ENCODE data around the gene CDH12.

The CDH12 gene

GRCh38 chr5:22572941-22573340, 280.2 kb downstream of the CDH12 start:
- Histone ChIP-seq H3K27me3 (ENCODE audit: insufficient read depth, low read depth) (no peaks in the 10 kb centered on the region), H3K4me3 (IDR thresholded peaks at IDR 0.05; ENCODE audit: insufficient read depth, low read depth, low read length) (no peak overlapping the region), H3K4me2 (no peak overlapping the region), H2AFZ (ENCODE audit: low read depth) (no peak overlapping the region), H3K4me1 (ENCODE audit: low read depth, poor library complexity, severe bottlenecking) (no peaks in the 10 kb centered on the region), H4K20me1 (ENCODE audit: insufficient read depth) (no peaks in the 10 kb centered on the region), H3K27ac (no peak overlapping the region), H3K36me3 (ENCODE audit: insufficient read depth) (no peaks in the 10 kb centered on the region), H3K79me2 (ENCODE audit: insufficient read depth, low read depth) (no peaks in the 10 kb centered on the region), H3K9ac (no peak overlapping the region)
- TF ChIP-seq, protein P1, sequence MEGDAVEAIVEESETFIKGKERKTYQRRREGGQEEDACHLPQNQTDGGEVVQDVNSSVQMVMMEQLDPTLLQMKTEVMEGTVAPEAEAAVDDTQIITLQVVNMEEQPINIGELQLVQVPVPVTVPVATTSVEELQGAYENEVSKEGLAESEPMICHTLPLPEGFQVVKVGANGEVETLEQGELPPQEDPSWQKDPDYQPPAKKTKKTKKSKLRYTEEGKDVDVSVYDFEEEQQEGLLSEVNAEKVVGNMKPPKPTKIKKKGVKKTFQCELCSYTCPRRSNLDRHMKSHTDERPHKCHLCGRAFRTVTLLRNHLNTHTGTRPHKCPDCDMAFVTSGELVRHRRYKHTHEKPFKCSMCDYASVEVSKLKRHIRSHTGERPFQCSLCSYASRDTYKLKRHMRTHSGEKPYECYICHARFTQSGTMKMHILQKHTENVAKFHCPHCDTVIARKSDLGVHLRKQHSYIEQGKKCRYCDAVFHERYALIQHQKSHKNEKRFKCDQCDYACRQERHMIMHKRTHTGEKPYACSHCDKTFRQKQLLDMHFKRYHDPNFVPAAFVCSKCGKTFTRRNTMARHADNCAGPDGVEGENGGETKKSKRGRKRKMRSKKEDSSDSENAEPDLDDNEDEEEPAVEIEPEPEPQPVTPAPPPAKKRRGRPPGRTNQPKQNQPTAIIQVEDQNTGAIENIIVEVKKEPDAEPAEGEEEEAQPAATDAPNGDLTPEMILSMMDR (conservative IDR thresholded peaks at IDR 0.05; ENCODE audit: low read depth, low read length): no peak

GRCh38 chr5:22567983-22568382, 285.2 kb downstream of the CDH12 start:
- Histone ChIP-seq H3K4me1 (ENCODE audit: low read depth, poor library complexity, severe bottlenecking) (no peaks in the 10 kb centered on the region), H3K4me2 (no peak overlapping the region), H4K20me1 (ENCODE audit: insufficient read depth) (no peaks in the 10 kb centered on the region), H3K4me3 (IDR thresholded peaks at IDR 0.05; ENCODE audit: insufficient read depth, low read depth, low read length) (no peak overlapping the region), H3K36me3 (ENCODE audit: insufficient read depth) (no peaks in the 10 kb centered on the region), H3K9ac (no peak overlapping the region), H2AFZ (ENCODE audit: low read depth) (no peak overlapping the region), H3K27me3 (ENCODE audit: insufficient read depth, low read depth) (no peaks in the 10 kb centered on the region), H3K79me2 (ENCODE audit: insufficient read depth, low read depth) (no peaks in the 10 kb centered on the region), H3K27ac (no peak overlapping the region)
- TF ChIP-seq, protein P1 (conservative IDR thresholded peaks at IDR 0.05; ENCODE audit: low read depth, low read length): no peak

GRCh38 chr5:22560147-22560546, 293.0 kb downstream of the CDH12 start:
- Histone ChIP-seq H3K4me1 (ENCODE audit: low read depth, poor library complexity, severe bottlenecking) (no peaks in the 10 kb centered on the region), H4K20me1 (ENCODE audit: insufficient read depth) (no peaks in the 10 kb centered on the region), H3K9ac (no peak overlapping the region), H3K79me2 (ENCODE audit: insufficient read depth, low read depth) (no peaks in the 10 kb centered on the region), H3K4me2 (no peak overlapping the region), H2AFZ (ENCODE audit: low read depth) (no peak overlapping the region), H3K27ac (no peak overlapping the region), H3K4me3 (IDR thresholded peaks at IDR 0.05; ENCODE audit: insufficient read depth, low read depth, low read length) (no peak overlapping the region), H3K36me3 (ENCODE audit: insufficient read depth) (no peaks in the 10 kb centered on the region), H3K27me3 (ENCODE audit: insufficient read depth, low read depth) (no peaks in the 10 kb centered on the region)
- TF ChIP-seq, protein P1 (conservative IDR thresholded peaks at IDR 0.05; ENCODE audit: low read depth, low read length): no peak

GRCh38 chr5:22557251-22557650, 295.9 kb downstream of the CDH12 start:
- no peaks in the 10 kb centered on the region for H4K20me1 ChIP-seq (ENCODE audit: insufficient read depth)
- H3K4me1 ChIP-seq (ENCODE audit: low read depth, poor library complexity, severe bottlenecking): no peaks in the 10 kb centered on the region
- no peak overlapping the region for H3K4me3 ChIP-seq (IDR thresholded peaks at IDR 0.05; ENCODE audit: insufficient read depth, low read depth, low read length)
- H3K36me3 ChIP-seq (ENCODE audit: insufficient read depth): no peaks in the 10 kb centered on the region
- TF ChIP-seq, protein P1 (conservative IDR thresholded peaks at IDR 0.05; ENCODE audit: low read depth, low read length): no peak
- no peaks in the 10 kb centered on the region for H3K27me3 ChIP-seq (ENCODE audit: insufficient read depth, low read depth)
- H3K27ac ChIP-seq: no peak overlapping the region
- no peaks in the 10 kb centered on the region for H3K79me2 ChIP-seq (ENCODE audit: insufficient read depth, low read depth)
- H2AFZ ChIP-seq (ENCODE audit: low read depth): no peak overlapping the region
- H3K4me2 ChIP-seq: no peak overlapping the region
- H3K9ac ChIP-seq: no peak overlapping the region

Measured in KMS-11 (cell line).